Measurements from ENCODE around the gene RMDN2. TPM values are rescaled to one million over a fixed set of nuclear protein-coding genes. Genes with fewer than 3 reads are reported as not detected.

Gene RMDN2
- polyA plus RNA-seq, 2 of the 4 experiments (the other 2 are of a cell fraction): 4.6 to 6.9 TPM

- no peak for ATAC-seq
- no peak overlapping the region for H3K27ac ChIP-seq
- ChIA-PET POLR2A (no interaction called here), CTCF (no interaction called here)
- no peak overlapping the region for H3K4me3 ChIP-seq
- no peak for FAIRE-seq
- DNase-seq (ENCODE audit: low read depth in 1 of 2, low spot score in 1 of 2): no peak
- no peak overlapping the region for H3K4me2 ChIP-seq
- H3K9me3 ChIP-seq: no peaks in the 10 kb centered on the region
- TF ChIP-seq RAD21 (conservative IDR thresholded peaks at IDR 0.05 in 1 of 2, IDR thresholded peaks at IDR 0.05 in 1 of 2): no peak
- TF ChIP-seq FOSB (CRISPR knock-in tag; IDR thresholded peaks at IDR 0.05): no peak
- no peak for TF ChIP-seq CHD4 (IDR thresholded peaks at IDR 0.05; ENCODE audit: borderline replicate concordance)
- TF ChIP-seq REST (IDR thresholded peaks at IDR 0.05): no peak
- TF ChIP-seq PHF8 (IDR thresholded peaks at IDR 0.05; ENCODE audit: borderline replicate concordance, low read depth): no peak
- TF ChIP-seq HEYL (CRISPR knock-in tag; IDR thresholded peaks at IDR 0.05): no peak
- no peak for TF ChIP-seq SMC3 (IDR thresholded peaks at IDR 0.05)
- TF ChIP-seq RCOR1 (IDR thresholded peaks at IDR 0.05; ENCODE audit: low read depth, low read length): no peak
- no peak for TF ChIP-seq ELK1 (IDR thresholded peaks at IDR 0.05; ENCODE audit: low read depth, low read length)
- no peak for TF ChIP-seq JUNB (IDR thresholded peaks at IDR 0.05)
- TF ChIP-seq MAX (IDR thresholded peaks at IDR 0.05): no peak
- no peak for TF ChIP-seq EHMT2 (IDR thresholded peaks at IDR 0.05; ENCODE audit: low read depth)
- no peak for TF ChIP-seq NPAS2 (CRISPR knock-in tag; IDR thresholded peaks at IDR 0.05; ENCODE audit: borderline replicate concordance)
- H3K4me1 ChIP-seq: no peaks in the 10 kb centered on the region
- WGBS (ENCODE audit: missing lambda C conversion rate): 71% methylated on average over 5 of the region's 5 CpGs
Measured at GRCh38 chr2:38029512-38029911, 104.4 kb downstream of the RMDN2 start.

GRCh38 chr2:38030635-38031355, 105.7 kb downstream of the RMDN2 start:
- H3K9me3 ChIP-seq: no peaks in the 10 kb centered on the region
- H3K4me2 ChIP-seq: no peak overlapping the region
- WGBS (ENCODE audit: missing lambda C conversion rate): 47% methylated on average over 1 of the region's 1 CpG
- POLR2A ChIA-PET: no interaction called here
- no peaks in the 10 kb centered on the region for H3K4me1 ChIP-seq
- H3K4me3 ChIP-seq: no peak overlapping the region
- CTCF ChIA-PET: interaction anchor here (0.6 kb wide), 2 partner anchors 47 to 1388 kb away, joined by 3 to 5 read pairs; no protein-coding TSS in a partner anchor
- peak; percentile 49 for FAIRE-seq
- no peak for TF ChIP-seq HOXA7 (CRISPR knock-in tag; IDR thresholded peaks at IDR 0.05)
- no peak for TF ChIP-seq ZC3H11A (IDR thresholded peaks at IDR 0.05)
- TF ChIP-seq ELK1 (IDR thresholded peaks at IDR 0.05; ENCODE audit: low read depth, low read length): no peak
- no peak for TF ChIP-seq MYC (IDR thresholded peaks at IDR 0.05; ENCODE audit: borderline replicate concordance, low read length)
- H3K27ac ChIP-seq: no peak overlapping the region
- DNase-seq (ENCODE audit: low read depth in 1 of 2, low spot score in 1 of 2): no peak
- no peak for ATAC-seq
